Skeletal muscle tissue (tissue), 4 donors: Measurements from ENCODE around the gene TMEM271. TPM values are rescaled to one million over a fixed set of nuclear protein-coding genes. Genes with fewer than 3 reads are reported as not detected.

ENCODE experiments used
- H3K27ac ChIP-seq: one replicate; pipeline ENCODE4 v1.7.0; 2013; ENCODE audit warnings: mild to moderate bottlenecking, low read depth, low read length, inconsistent platforms
- H3K27me3 ChIP-seq, 3 donors: one replicate each; pipeline ENCODE4 v1.7.0; 2013; ENCODE audit warnings: low read length in 3 of 3; ENCODE audit not compliant: control insufficient read depth in 3 of 3, insufficient read depth in 3 of 3
- H3K36me3 ChIP-seq, 3 donors: one replicate each; pipeline ENCODE4 v1.7.0; 2013; ENCODE audit warnings: low read length in 3 of 3; ENCODE audit not compliant: control insufficient read depth in 3 of 3, insufficient read depth in 3 of 3
- H3K4me1 ChIP-seq, 3 donors: one replicate each; pipeline ENCODE4 v1.7.0; 2013; ENCODE audit warnings: low read length in 3 of 3, mild to moderate bottlenecking in 3 of 3; ENCODE audit not compliant: control insufficient read depth in 3 of 3, insufficient read depth in 3 of 3
- H3K4me3 ChIP-seq, 3 donors: one replicate each; pipeline ENCODE4 v1.7.0; 2013; ENCODE audit warnings: low read length in 3 of 3
- H3K9ac ChIP-seq, 3 donors: one replicate each; pipeline ENCODE4 v1.7.0; 2013; ENCODE audit warnings: low read length in 3 of 3, mild to moderate bottlenecking in 3 of 3, moderate library complexity in 2 of 3, low read depth in 1 of 3
- H3K9me3 ChIP-seq, 3 donors: one replicate each; pipeline ENCODE4 v1.7.0; 2013; ENCODE audit warnings: low read length in 3 of 3; ENCODE audit not compliant: control insufficient read depth in 3 of 3
- total RNA-seq: library from RNA; depleted of rRNA; stranded (reverse); fragments of >200 nt; gene quantifications from one replicate; pipeline ENCODE4 v1.2.3, GENCODE V29; 2014
- donor health status: Osteomylitis.

The TMEM271 gene
- total RNA-seq, 1 donor from 2014 or later: not detected

GRCh38 chr4:620851-621261, 44.8 kb upstream of the TMEM271 start:
- no peak overlapping the region for H3K9ac ChIP-seq
- no peak overlapping the region for H3K4me3 ChIP-seq
- H3K36me3 ChIP-seq: no peaks in the 10 kb centered on the region
- peaks cover 0 to 2% (median 0%) of the 10 kb centered on the region in 3 donors for H3K9me3 ChIP-seq
- H3K4me1 ChIP-seq: no peaks in the 10 kb centered on the region
- H3K27me3 ChIP-seq: peaks cover 4 to 21% (median 19%) of the 10 kb centered on the region in 3 donors
- H3K27ac ChIP-seq: no peak overlapping the region

GRCh38 chr4:620201-620600, 44.1 kb upstream of the TMEM271 start:
- no peaks in the 10 kb centered on the region for H3K4me1 ChIP-seq
- H3K27me3 ChIP-seq: peaks cover 4 to 21% (median 18%) of the 10 kb centered on the region in 3 donors
- H3K4me3 ChIP-seq: no peak overlapping the region
- no peaks in the 10 kb centered on the region for H3K36me3 ChIP-seq
- no peak overlapping the region for H3K9ac ChIP-seq
- H3K9me3 ChIP-seq: peaks cover 0 to 2% (median 0%) of the 10 kb centered on the region in 3 donors
- no peak overlapping the region for H3K27ac ChIP-seq

GRCh38 chr4:617644-618641, 41.8 kb upstream of the TMEM271 start:
- Histone ChIP-seq H3K4me3 (no peak overlapping the region), H3K27ac (no peak overlapping the region), H3K27me3 (peaks cover 4 to 16% (median 10%) of the 10 kb centered on the region in 3 donors), H3K9me3 (peaks cover 0 to 2% (median 0%) of the 10 kb centered on the region in 3 donors), H3K9ac (no peak overlapping the region), H3K36me3 (no peaks in the 10 kb centered on the region), H3K4me1 (no peaks in the 10 kb centered on the region)

GRCh38 chr4:616911-617643, 41.0 kb upstream of the TMEM271 start:
- Histone ChIP-seq H3K9me3 (peaks cover 0 to 2% (median under 1%) of the 10 kb centered on the region in 3 donors), H3K27me3 (peaks cover 4 to 20% (median 8%) of the 10 kb centered on the region in 3 donors), H3K4me1 (no peaks in the 10 kb centered on the region), H3K27ac (no peak overlapping the region), H3K4me3 (no peak overlapping the region), H3K36me3 (no peaks in the 10 kb centered on the region), H3K9ac (no peak overlapping the region)

- H3K9ac ChIP-seq: no peak overlapping the region
- H3K4me3 ChIP-seq: no peak overlapping the region
- H3K27me3 ChIP-seq: peaks cover 4 to 19% (median 8%) of the 10 kb centered on the region in 3 donors
- H3K36me3 ChIP-seq: no peaks in the 10 kb centered on the region
- H3K27ac ChIP-seq: no peak overlapping the region
- H3K9me3 ChIP-seq: peaks cover 0 to 3% (median 2%) of the 10 kb centered on the region in 3 donors
- H3K4me1 ChIP-seq: no peaks in the 10 kb centered on the region
Measured at GRCh38 chr4:616091-616490, 40.0 kb upstream of the TMEM271 start.

- Histone ChIP-seq H3K4me3 (no peak overlapping the region), H3K27me3 (peaks cover 4 to 19% (median 11%) of the 10 kb centered on the region in 3 donors), H3K27ac (no peak overlapping the region), H3K4me1 (no peaks in the 10 kb centered on the region), H3K9me3 (peaks cover 0 to 3% (median 0%) of the 10 kb centered on the region in 3 donors), H3K9ac (no peak overlapping the region), H3K36me3 (no peaks in the 10 kb centered on the region)
Measured at GRCh38 chr4:613126-613525, 37.0 kb upstream of the TMEM271 start.

- H3K9ac ChIP-seq: no peak overlapping the region
- no peaks in the 10 kb centered on the region for H3K4me1 ChIP-seq
- no peak overlapping the region for H3K4me3 ChIP-seq
- H3K36me3 ChIP-seq: no peaks in the 10 kb centered on the region
- peaks cover 0 to 3% (median 0%) of the 10 kb centered on the region in 3 donors for H3K9me3 ChIP-seq
- peaks cover 0 to 19% (median 8%) of the 10 kb centered on the region in 3 donors for H3K27me3 ChIP-seq
- H3K27ac ChIP-seq: no peak overlapping the region
Measured at GRCh38 chr4:612749-613125, 36.6 kb upstream of the TMEM271 start.

- H3K4me1 ChIP-seq: no peaks in the 10 kb centered on the region
- H3K9ac ChIP-seq: no peak overlapping the region
- peaks cover 0 to 16% (median 5%) of the 10 kb centered on the region in 3 donors for H3K27me3 ChIP-seq
- no peak overlapping the region for H3K27ac ChIP-seq
- H3K36me3 ChIP-seq: no peaks in the 10 kb centered on the region
- H3K4me3 ChIP-seq: no peak overlapping the region
- peaks cover 0 to 3% (median 0%) of the 10 kb centered on the region in 3 donors for H3K9me3 ChIP-seq
Measured at GRCh38 chr4:612052-612748, 36.1 kb upstream of the TMEM271 start.

- no peak overlapping the region for H3K27ac ChIP-seq
- no peak overlapping the region for H3K9ac ChIP-seq
- H3K36me3 ChIP-seq: no peaks in the 10 kb centered on the region
- H3K4me1 ChIP-seq: no peaks in the 10 kb centered on the region
- H3K4me3 ChIP-seq: no peak overlapping the region
- peaks cover 0 to 20% (median 8%) of the 10 kb centered on the region in 3 donors for H3K27me3 ChIP-seq
- H3K9me3 ChIP-seq: peaks cover 0 to 3% (median 0%) of the 10 kb centered on the region in 3 donors
Measured at GRCh38 chr4:610411-611261, 34.5 kb upstream of the TMEM271 start.
